Measurements from ENCODE around the gene RBP7.
"Not testable (repeated sequence)": the region's sequence is repeated elsewhere in the genome, so short reads cannot be mapped to it uniquely, and the experiment has no call there.

The RBP7 gene

GRCh38 chr1:9996624-9997582, at the start of gene RBP7:
Gene RBP7, plus strand, starts transcription at chr1:9997228. Its CDS starts 31 bp downstream, at chr1:9997259.
- no peak for DNase-seq (ENCODE audit: low read depth in 2 of 2, low spot score in 1 of 2)

- no peak for DNase-seq (ENCODE audit: low read depth in 2 of 2, low spot score in 1 of 2)
Observed at GRCh38 chr1:9957726-9958125, 39.3 kb upstream of the RBP7 start.

GRCh38 chr1:9960011-9960410, 37.0 kb upstream of the RBP7 start:
- no peak for DNase-seq (ENCODE audit: low read depth in 2 of 2, low spot score in 1 of 2)

GRCh38 chr1:9960706-9961562, 36.1 kb upstream of the RBP7 start:
- no peak for DNase-seq (ENCODE audit: low read depth in 2 of 2, low spot score in 1 of 2)

GRCh38 chr1:9984253-9984652, 12.8 kb upstream of the RBP7 start:
- DNase-seq (ENCODE audit: low read depth in 2 of 2, low spot score in 1 of 2), result no peak

- no peak for DNase-seq (ENCODE audit: low read depth in 2 of 2, low spot score in 1 of 2)
Observed at GRCh38 chr1:9985001-9985400, 12.0 kb upstream of the RBP7 start.

GRCh38 chr1:9989773-9990172, 7.3 kb upstream of the RBP7 start:
- no peak for DNase-seq (ENCODE audit: low read depth in 2 of 2, low spot score in 1 of 2)

- DNase-seq (ENCODE audit: low read depth in 2 of 2, low spot score in 1 of 2), result no peak
Observed at GRCh38 chr1:9990944-9991343, 6.1 kb upstream of the RBP7 start.

- DNase-seq (ENCODE audit: low read depth in 2 of 2, low spot score in 1 of 2), result no peak
Observed at GRCh38 chr1:9992910-9993309, 4.1 kb upstream of the RBP7 start.

- no peak for DNase-seq (ENCODE audit: low read depth in 2 of 2, low spot score in 1 of 2)
Observed at GRCh38 chr1:9993561-9994075, 3.4 kb upstream of the RBP7 start.

GRCh38 chr1:10001016-10001665, 4.1 kb downstream of the RBP7 start:
- DNase-seq (ENCODE audit: low read depth in 2 of 2, low spot score in 1 of 2), result no peak

- not testable (repeated sequence) for DNase-seq (ENCODE audit: low read depth in 2 of 2, low spot score in 1 of 2)
Observed at GRCh38 chr1:10005248-10005647, 8.2 kb downstream of the RBP7 start.

- DNase-seq (ENCODE audit: low read depth in 2 of 2, low spot score in 1 of 2), result no peak
Observed at GRCh38 chr1:10007169-10007568, 10.1 kb downstream of the RBP7 start.

- no peak for DNase-seq (ENCODE audit: low read depth in 2 of 2, low spot score in 1 of 2)
Observed at GRCh38 chr1:10014016-10014415, 17.0 kb downstream of the RBP7 start.

GRCh38 chr1:10019561-10019960, 22.5 kb downstream of the RBP7 start:
- no peak for DNase-seq (ENCODE audit: low read depth in 2 of 2, low spot score in 1 of 2)

GRCh38 chr1:10020086-10020485, 23.1 kb downstream of the RBP7 start:
- no peak for DNase-seq (ENCODE audit: low read depth in 2 of 2, low spot score in 1 of 2)

- not testable (repeated sequence) for DNase-seq (ENCODE audit: low read depth in 2 of 2, low spot score in 1 of 2)
Observed at GRCh38 chr1:10020678-10021077, 23.6 kb downstream of the RBP7 start.

GRCh38 chr1:10021992-10022391, 25.0 kb downstream of the RBP7 start:
- not testable (repeated sequence) for DNase-seq (ENCODE audit: low read depth in 2 of 2, low spot score in 1 of 2)

- DNase-seq (ENCODE audit: low read depth in 2 of 2, low spot score in 1 of 2), result no peak
Observed at GRCh38 chr1:10022656-10023055, 25.6 kb downstream of the RBP7 start.

GRCh38 chr1:10025354-10025753, 28.3 kb downstream of the RBP7 start:
- no peak for DNase-seq (ENCODE audit: low read depth in 2 of 2, low spot score in 1 of 2)

GRCh38 chr1:10027027-10027426, 30.0 kb downstream of the RBP7 start:
- no peak for DNase-seq (ENCODE audit: low read depth in 2 of 2, low spot score in 1 of 2)

Data from stimulated activated CD8-positive, alpha-beta memory T cell treated with anti-CD3 and anti-CD28 coated beads, Interleukin-4, amount 100 ng/mL, for 1 hour (primary cell).